ENCODE results near the gene STX10.
"Not testable (repeated sequence)": the region's sequence is repeated elsewhere in the genome, so short reads cannot be mapped to it uniquely, and the experiment has no call there.

Gene STX10

DNA sequence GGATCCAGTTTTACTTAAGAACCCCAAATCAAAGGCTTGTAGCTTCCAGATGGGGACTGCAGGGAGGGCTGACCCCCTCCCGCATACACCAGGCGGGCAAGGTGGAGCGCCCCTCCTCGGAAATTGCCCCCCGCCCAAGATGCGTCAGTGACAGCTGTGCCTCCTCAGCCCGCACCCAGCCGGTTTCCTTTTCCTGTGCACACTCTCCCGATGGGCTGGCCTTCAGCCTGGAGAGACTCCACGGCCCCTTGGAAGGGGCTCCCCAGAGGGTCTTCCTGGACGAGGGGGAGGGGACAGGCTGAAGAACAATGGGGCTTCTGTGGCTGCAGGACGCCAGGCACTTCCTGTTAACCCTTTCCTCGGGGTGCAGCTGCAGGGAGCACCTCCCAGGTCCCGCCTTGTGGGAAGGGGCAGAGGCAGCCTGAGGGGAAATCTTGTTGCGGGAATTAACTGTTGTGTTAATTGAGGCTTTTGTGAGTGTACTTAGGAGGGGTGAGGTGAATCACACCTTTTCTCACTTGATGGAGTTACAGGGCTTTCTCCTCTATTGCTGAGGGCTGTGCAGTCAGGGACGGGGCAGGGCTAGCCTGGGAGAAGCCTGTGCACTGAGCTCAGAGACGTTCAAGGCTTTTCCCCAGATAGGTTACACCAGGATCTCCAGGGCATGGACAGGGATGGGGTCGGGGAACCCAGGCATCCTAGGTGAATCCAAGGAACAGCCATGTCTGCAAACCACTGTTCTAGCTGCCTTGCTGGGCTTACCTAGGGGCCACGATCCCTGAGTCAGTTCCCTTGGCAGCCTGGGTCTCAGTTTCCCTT lies 14.4 kb upstream of the STX10 start:
- DNase-seq (ENCODE audit: low read depth in 1 of 2, low spot score in 1 of 2) = peak in 1 of 2 donors; percentile 26

GRCh38 chr19:13163609-13164342 lies 13.6 kb upstream of the STX10 start:
- DNase-seq (ENCODE audit: low read depth in 1 of 2, low spot score in 1 of 2) = peak in 1 of 2 donors; percentile 14

- peak; percentile 53 to 76 for DNase-seq (ENCODE audit: low read depth in 1 of 2, low spot score in 1 of 2)
These were observed 12.8 kb upstream of the STX10 start for GRCh38 chr19:13162724-13163608.

- no peak for DNase-seq (ENCODE audit: low read depth in 1 of 2, low spot score in 1 of 2)
These were observed 10.4 kb upstream of the STX10 start for GRCh38 chr19:13160557-13160956.

GRCh38 chr19:13159713-13160112 lies 9.5 kb upstream of the STX10 start:
- no peak for DNase-seq (ENCODE audit: low read depth in 1 of 2, low spot score in 1 of 2)

- DNase-seq (ENCODE audit: low read depth in 1 of 2, low spot score in 1 of 2) = peak; percentile 42 to 66
These were observed 5.5 kb upstream of the STX10 start for GRCh38 chr19:13155472-13156359.

DNA sequence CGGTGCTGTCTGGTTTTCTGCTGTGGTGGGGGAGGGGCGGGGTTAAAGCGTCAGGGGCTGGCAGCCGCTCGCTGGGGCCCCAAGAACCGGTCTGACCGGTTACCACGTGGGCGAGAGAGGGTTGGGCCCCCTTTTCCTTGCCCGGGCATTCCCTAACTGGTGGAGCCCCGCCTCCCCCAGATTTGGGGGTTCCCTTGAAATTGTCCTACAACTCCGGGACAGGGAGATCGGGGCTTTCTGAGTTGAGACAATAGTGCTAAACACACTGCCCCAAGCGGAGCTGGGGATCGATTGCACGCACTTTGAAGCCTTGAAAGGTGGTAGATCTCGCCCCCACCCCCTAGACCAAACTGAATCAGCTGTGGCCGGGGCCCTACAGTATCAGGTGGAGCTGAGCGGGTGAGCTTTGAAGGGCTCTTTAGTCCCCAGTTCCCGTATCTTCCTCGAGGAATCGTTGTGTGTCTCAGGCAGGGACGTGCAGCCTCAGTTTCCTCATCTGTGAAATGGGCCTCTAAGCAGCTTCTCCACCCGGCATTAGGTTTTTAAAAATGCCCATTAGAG lies 4.8 kb upstream of the STX10 start:
- DNase-seq (ENCODE audit: low read depth in 1 of 2, low spot score in 1 of 2) = peak; percentile 38 to 63

DNA sequence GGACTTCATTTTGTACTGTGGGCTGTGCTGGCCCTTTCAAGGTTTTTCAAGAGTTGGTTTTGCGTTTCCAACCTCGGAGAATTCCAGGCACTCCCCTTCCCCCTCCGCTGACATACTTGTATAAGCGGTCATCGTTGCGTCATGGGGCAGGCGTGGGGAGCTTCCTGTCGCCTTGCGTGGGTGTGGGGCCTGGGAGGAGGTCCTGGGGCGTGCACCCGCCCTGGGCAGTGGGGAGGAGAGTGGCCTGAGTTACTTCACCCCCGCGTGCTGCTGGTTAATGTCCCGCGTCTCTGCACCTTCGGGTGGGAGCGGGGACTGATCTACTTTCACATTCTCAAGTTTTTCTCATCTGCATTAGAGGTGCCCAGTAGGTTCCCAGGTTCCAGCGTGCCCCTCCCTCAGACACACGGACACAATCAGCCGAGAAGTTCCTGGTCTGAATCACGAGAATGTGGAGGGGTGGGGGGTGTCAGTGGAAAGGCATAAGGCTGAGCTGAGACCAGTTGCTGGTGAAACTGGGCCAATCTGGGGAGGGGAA lies 4.1 kb upstream of the STX10 start:
- DNase-seq (ENCODE audit: low read depth in 1 of 2, low spot score in 1 of 2) = peak; percentile 9 to 38

DNA sequence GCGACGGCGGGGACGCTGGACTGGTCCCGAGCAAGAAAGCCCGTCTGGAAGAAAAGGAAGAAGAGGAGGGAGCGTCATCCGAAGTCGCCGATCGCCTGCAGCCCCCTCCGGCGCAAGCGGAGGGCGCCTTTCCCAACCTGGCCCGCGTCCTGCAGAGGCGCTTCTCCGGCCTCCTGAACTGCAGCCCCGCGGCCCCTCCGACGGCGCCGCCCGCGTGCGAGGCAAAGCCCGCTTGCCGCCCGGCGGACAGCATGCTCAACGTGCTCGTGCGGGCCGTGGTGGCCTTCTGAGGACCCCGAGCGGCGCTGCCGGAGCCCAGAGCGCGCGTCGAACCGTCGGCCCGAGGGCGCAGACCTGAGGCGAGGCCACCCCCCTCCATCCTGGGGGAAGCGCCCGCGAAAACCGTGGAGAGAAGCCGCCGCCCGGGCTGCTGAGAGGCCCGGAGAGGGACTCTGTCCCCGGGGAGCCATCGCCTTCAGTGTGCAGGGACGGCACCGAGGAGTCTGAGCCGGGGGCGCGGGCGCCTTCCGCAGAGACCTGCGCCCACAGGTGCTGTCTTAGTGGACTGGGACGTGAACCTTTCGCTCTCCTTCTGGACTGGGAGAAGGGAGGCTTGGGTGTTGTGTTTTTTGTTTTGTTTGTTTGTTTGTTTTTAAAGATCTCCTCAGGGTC lies 3.5 kb upstream of the STX10 start:
- DNase-seq (ENCODE audit: low read depth in 1 of 2, low spot score in 1 of 2) = no peak

DNA sequence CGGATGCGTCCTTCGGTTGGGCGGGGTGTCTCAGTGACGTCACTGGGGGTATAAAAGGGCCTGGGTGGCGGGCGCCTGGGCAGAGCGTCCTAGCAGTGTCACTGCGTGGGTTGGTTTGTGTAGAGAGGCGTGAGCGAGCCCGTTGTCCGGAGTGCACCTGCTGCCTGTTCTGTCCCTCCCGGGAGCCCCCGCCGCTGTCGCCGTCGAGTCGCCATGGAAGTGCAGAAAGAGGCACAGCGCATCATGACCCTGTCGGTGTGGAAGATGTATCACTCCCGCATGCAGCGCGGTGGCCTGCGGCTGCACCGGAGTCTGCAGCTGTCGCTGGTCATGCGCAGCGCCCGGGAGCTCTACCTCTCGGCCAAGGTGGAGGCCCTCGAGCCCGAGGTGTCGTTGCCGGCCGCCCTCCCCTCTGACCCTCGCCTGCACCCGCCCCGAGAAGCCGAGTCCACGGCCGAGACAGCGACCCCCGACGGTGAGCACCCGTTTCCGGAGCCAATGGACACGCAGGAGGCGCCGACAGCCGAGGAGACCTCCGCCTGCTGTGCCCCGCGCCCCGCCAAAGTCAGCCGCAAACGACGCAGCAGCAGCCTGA lies 2.9 kb upstream of the STX10 start:
- peak; percentile 94 to 97 for DNase-seq (ENCODE audit: low read depth in 1 of 2, low spot score in 1 of 2)

DNA sequence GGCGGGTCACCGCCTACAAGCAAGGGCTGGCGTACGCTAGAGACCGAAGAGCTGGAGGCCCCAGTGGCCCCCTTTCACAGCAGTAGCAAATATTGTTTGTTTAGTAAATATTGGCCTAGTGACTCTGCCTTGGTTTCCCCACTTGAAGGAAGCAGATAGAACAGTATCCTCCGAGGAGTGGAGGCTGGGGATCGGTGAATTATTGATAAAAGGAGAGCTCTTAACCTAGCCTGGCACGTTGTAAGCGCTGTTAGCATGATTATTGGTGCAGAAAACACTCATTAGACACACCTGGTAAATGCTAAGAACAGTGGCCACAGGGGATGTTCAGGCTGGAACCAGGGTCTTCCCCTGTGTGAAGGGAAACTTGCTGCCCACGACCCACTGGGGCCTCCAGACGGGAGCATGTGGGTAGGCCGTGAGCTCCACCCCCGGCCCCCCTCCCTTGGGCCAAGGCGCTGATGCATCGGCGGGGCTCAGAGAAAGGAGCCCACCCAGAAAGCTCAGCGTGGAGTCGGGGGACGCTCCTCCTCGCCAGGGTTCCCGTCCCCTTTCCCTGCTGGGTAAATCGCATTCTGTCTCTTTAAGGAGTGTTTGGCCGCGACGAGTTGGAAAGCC lies 2.3 kb upstream of the STX10 start:
- DNase-seq (ENCODE audit: low read depth in 1 of 2, low spot score in 1 of 2) = no peak

- peak; percentile 91 to 94 for DNase-seq (ENCODE audit: low read depth in 1 of 2, low spot score in 1 of 2)
These were observed 1.6 kb upstream of the STX10 start for GRCh38 chr19:13151605-13152355.

- no peak for DNase-seq (ENCODE audit: low read depth in 1 of 2, low spot score in 1 of 2)
These were observed 893 bp upstream of the STX10 start for GRCh38 chr19:13150931-13151604.

DNA sequence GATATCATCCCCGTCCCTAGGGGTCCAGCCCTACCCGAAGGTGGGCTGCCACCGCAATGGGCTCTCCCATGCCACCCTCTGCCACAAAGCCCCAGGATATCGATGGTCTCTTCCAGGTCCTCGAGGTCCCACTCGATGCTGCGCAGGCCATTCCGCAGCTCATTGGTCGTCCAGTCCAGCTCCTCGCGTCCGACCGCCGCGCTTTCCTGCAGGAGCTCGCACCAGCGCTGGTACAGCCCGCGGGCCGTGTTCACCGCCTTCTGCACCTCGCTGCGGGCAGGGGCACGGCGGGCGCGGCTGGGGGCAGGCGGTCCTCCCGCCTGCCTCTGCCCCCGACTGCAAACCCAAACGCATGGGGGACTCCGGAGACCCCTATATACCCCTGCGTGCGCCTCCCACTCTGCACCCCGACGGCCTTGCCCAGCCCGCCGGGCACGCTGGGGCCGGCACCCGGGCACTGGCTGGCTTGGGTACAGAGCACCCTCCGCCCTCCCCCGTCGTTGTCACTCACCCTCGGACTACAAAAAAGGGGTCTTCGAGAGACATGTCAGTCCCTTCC lies 468 bp downstream of the STX10 start:
- DNase-seq (ENCODE audit: low read depth in 1 of 2, low spot score in 1 of 2) = no peak

DNA sequence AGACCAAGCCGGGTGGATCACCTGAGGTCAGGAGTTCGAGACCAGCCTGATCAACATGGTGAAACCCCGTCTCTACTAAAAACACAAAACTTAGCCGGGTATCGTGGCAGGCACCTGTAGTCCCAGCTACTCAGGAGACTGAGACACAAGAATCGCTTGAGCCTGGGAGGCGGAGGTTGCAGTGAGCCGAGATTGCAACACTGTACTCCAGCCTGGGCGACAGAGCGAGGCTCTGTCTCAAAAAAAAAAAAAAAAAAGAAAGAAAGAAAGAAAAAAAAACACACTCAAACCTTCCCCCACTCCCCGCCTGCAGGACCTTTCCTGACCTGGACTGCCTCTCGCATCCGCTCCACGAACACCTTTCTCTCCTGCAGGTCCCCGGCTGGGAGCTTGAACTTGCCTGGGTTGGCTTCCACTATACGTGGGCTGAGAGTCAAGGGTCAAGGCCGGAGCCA lies 975 bp downstream of the STX10 start:
- not testable (repeated sequence) for DNase-seq (ENCODE audit: low read depth in 1 of 2, low spot score in 1 of 2)

- DNase-seq (ENCODE audit: low read depth in 1 of 2, low spot score in 1 of 2) = no peak
These were observed 3.2 kb downstream of the STX10 start for GRCh38 chr19:13146763-13147563.
